ENCODE data around the gene TFDP2. TPM values are rescaled to one million over a fixed set of nuclear protein-coding genes. Genes with fewer than 3 reads are reported as not detected.
"Not testable (repeated sequence)": the region's sequence is repeated elsewhere in the genome, so short reads cannot be mapped to it uniquely, and the experiment has no call there.

Gene TFDP2
- total and polyA plus RNA-seq, 9 donors, result 21.3 to 43.7 (median 34.7) TPM

GRCh38 chr3:141915766-141916165, 233.6 kb downstream of the TFDP2 start:
- peaks cover 13% of the 10 kb centered on the region for H3K36me3 ChIP-seq (ENCODE audit: control insufficient read depth, insufficient read depth, low read length)
- H3K4me3 ChIP-seq (ENCODE audit: low read length), result no peak overlapping the region
- no peak for DNase-seq
- no CpG with 5 or more reads among the region's 2 CpGs for WGBS (ENCODE audit: insufficient coverage)
- H3K27me3 ChIP-seq (ENCODE audit: control insufficient read depth, insufficient read depth, low read length), result no peaks in the 10 kb centered on the region
- no peaks in the 10 kb centered on the region for H3K9me3 ChIP-seq (replicated peaks; ENCODE audit: control insufficient read depth, low read depth, low read length)
- H3K27ac ChIP-seq (ENCODE audit: low read length), result no peak overlapping the region
- no peaks in the 10 kb centered on the region for H3K4me1 ChIP-seq (ENCODE audit: control insufficient read depth, insufficient read depth, low read length)

GRCh38 chr3:141915016-141915415, 234.3 kb downstream of the TFDP2 start:
- Histone ChIP-seq H3K27me3 (ENCODE audit: control insufficient read depth, insufficient read depth, low read length) (no peaks in the 10 kb centered on the region), H3K4me1 (ENCODE audit: control insufficient read depth, insufficient read depth, low read length) (no peaks in the 10 kb centered on the region), H3K9me3 (replicated peaks; ENCODE audit: control insufficient read depth, low read depth, low read length) (no peaks in the 10 kb centered on the region), H3K36me3 (ENCODE audit: control insufficient read depth, insufficient read depth, low read length) (peaks cover 14% of the 10 kb centered on the region), H3K4me3 (ENCODE audit: low read length) (no peak overlapping the region), H3K27ac (ENCODE audit: low read length) (no peak overlapping the region)
- 100% methylated on average over 2 of the region's 5 CpGs for WGBS (ENCODE audit: insufficient coverage)
- no peak for DNase-seq

- no peaks in the 10 kb centered on the region for H3K9me3 ChIP-seq (replicated peaks; ENCODE audit: control insufficient read depth, low read depth, low read length)
- H3K27me3 ChIP-seq (ENCODE audit: control insufficient read depth, insufficient read depth, low read length), result no peaks in the 10 kb centered on the region
- DNase-seq, result no peak
- H3K4me3 ChIP-seq (ENCODE audit: low read length), result no peak overlapping the region
- H3K27ac ChIP-seq (ENCODE audit: low read length), result no peak overlapping the region
- 85% methylated on average over 2 of the region's 4 CpGs for WGBS (ENCODE audit: insufficient coverage)
- no peaks in the 10 kb centered on the region for H3K4me1 ChIP-seq (ENCODE audit: control insufficient read depth, insufficient read depth, low read length)
- peaks cover 20% of the 10 kb centered on the region for H3K36me3 ChIP-seq (ENCODE audit: control insufficient read depth, insufficient read depth, low read length)
Observed at GRCh38 chr3:141914311-141914710, 235.0 kb downstream of the TFDP2 start.

- Histone ChIP-seq H3K4me1 (ENCODE audit: control insufficient read depth, insufficient read depth, low read length) (no peaks in the 10 kb centered on the region), H3K27me3 (ENCODE audit: control insufficient read depth, insufficient read depth, low read length) (no peaks in the 10 kb centered on the region), H3K36me3 (ENCODE audit: control insufficient read depth, insufficient read depth, low read length) (peaks cover 26% of the 10 kb centered on the region), H3K27ac (ENCODE audit: low read length) (no peak overlapping the region), H3K9me3 (replicated peaks; ENCODE audit: control insufficient read depth, low read depth, low read length) (no peaks in the 10 kb centered on the region), H3K4me3 (ENCODE audit: low read length) (no peak overlapping the region)
- peak; percentile 53 for DNase-seq
- WGBS (ENCODE audit: insufficient coverage), result no CpG with 5 or more reads among the region's 1 CpG
Observed at GRCh38 chr3:141913150-141913811, 236.1 kb downstream of the TFDP2 start.

- no CpG with 5 or more reads among the region's 4 CpGs for WGBS (ENCODE audit: insufficient coverage)
- H3K36me3 ChIP-seq (ENCODE audit: control insufficient read depth, insufficient read depth, low read length), result peaks cover 24% of the 10 kb centered on the region
Observed at GRCh38 chr3:141909986-141910385, 239.4 kb downstream of the TFDP2 start.

GRCh38 chr3:141909408-141909807, 239.9 kb downstream of the TFDP2 start:
- Histone ChIP-seq H3K27ac (ENCODE audit: low read length) (no peak overlapping the region), H3K27me3 (ENCODE audit: control insufficient read depth, insufficient read depth, low read length) (no peaks in the 10 kb centered on the region), H3K9me3 (replicated peaks; ENCODE audit: control insufficient read depth, low read depth, low read length) (no peaks in the 10 kb centered on the region), H3K4me1 (ENCODE audit: control insufficient read depth, insufficient read depth, low read length) (no peaks in the 10 kb centered on the region), H3K4me3 (ENCODE audit: low read length) (no peak overlapping the region), H3K36me3 (ENCODE audit: control insufficient read depth, insufficient read depth, low read length) (peaks cover 21% of the 10 kb centered on the region)
- no peak for DNase-seq

More at GRCh38 chr3:141909986-141910385, 239.4 kb downstream of the TFDP2 start:
- not testable (repeated sequence) for H3K4me3 ChIP-seq (ENCODE audit: low read length); H3K9me3 ChIP-seq (replicated peaks; ENCODE audit: control insufficient read depth, low read depth, low read length); H3K27me3 ChIP-seq (ENCODE audit: control insufficient read depth, insufficient read depth, low read length); DNase-seq; H3K4me1 ChIP-seq (ENCODE audit: control insufficient read depth, insufficient read depth, low read length); H3K27ac ChIP-seq (ENCODE audit: low read length)

GRCh38 chr3:141905129-141905528, 244.2 kb downstream of the TFDP2 start:
- Histone ChIP-seq H3K27me3 (ENCODE audit: control insufficient read depth, insufficient read depth, low read length) (no peaks in the 10 kb centered on the region), H3K27ac (ENCODE audit: low read length) (no peak overlapping the region), H3K4me3 (ENCODE audit: low read length) (no peak overlapping the region), H3K9me3 (replicated peaks; ENCODE audit: control insufficient read depth, low read depth, low read length) (peaks cover 1% of the 10 kb centered on the region), H3K36me3 (ENCODE audit: control insufficient read depth, insufficient read depth, low read length) (peaks cover 15% of the 10 kb centered on the region), H3K4me1 (ENCODE audit: control insufficient read depth, insufficient read depth, low read length) (no peaks in the 10 kb centered on the region)
- DNase-seq, result no peak
- 86% methylated on average over 1 of the region's 2 CpGs for WGBS (ENCODE audit: insufficient coverage)

GRCh38 chr3:141904203-141904602, 245.1 kb downstream of the TFDP2 start:
- peaks cover 5% of the 10 kb centered on the region for H3K9me3 ChIP-seq (replicated peaks; ENCODE audit: control insufficient read depth, low read depth, low read length)
- H3K27me3 ChIP-seq (ENCODE audit: control insufficient read depth, insufficient read depth, low read length), result no peaks in the 10 kb centered on the region
- H3K36me3 ChIP-seq (ENCODE audit: control insufficient read depth, insufficient read depth, low read length), result peaks cover 8% of the 10 kb centered on the region
- DNase-seq, result no peak
- H3K4me1 ChIP-seq (ENCODE audit: control insufficient read depth, insufficient read depth, low read length), result no peaks in the 10 kb centered on the region
- no peak overlapping the region for H3K4me3 ChIP-seq (ENCODE audit: low read length)
- H3K27ac ChIP-seq (ENCODE audit: low read length), result no peak overlapping the region
- WGBS (ENCODE audit: insufficient coverage), result no CpG with 5 or more reads among the region's 4 CpGs

GRCh38 chr3:141901914-141902313, 247.4 kb downstream of the TFDP2 start:
- H3K27me3 ChIP-seq (ENCODE audit: control insufficient read depth, insufficient read depth, low read length), result no peaks in the 10 kb centered on the region
- no CpG with 5 or more reads among the region's 2 CpGs for WGBS (ENCODE audit: insufficient coverage)
- H3K4me1 ChIP-seq (ENCODE audit: control insufficient read depth, insufficient read depth, low read length), result no peaks in the 10 kb centered on the region

GRCh38 chr3:141900343-141900742, 249.0 kb downstream of the TFDP2 start:
- no peak overlapping the region for H3K27ac ChIP-seq (ENCODE audit: low read length)

More at GRCh38 chr3:141901914-141902313, 247.4 kb downstream of the TFDP2 start:
- DNase-seq, result no peak
- no peak overlapping the region for H3K27ac ChIP-seq (ENCODE audit: low read length)
- peaks cover 5% of the 10 kb centered on the region for H3K9me3 ChIP-seq (replicated peaks; ENCODE audit: control insufficient read depth, low read depth, low read length)
- H3K4me3 ChIP-seq (ENCODE audit: low read length), result no peak overlapping the region
- H3K36me3 ChIP-seq (ENCODE audit: control insufficient read depth, insufficient read depth, low read length), result peaks cover under 1% of the 10 kb centered on the region

GRCh38 chr3:141898908-141899307, 250.4 kb downstream of the TFDP2 start:
- peaks cover 2% of the 10 kb centered on the region for H3K36me3 ChIP-seq (ENCODE audit: control insufficient read depth, insufficient read depth, low read length)
- no CpG with 5 or more reads among the region's 1 CpG for WGBS (ENCODE audit: insufficient coverage)
- H3K27ac ChIP-seq (ENCODE audit: low read length), result no peak overlapping the region
- no peaks in the 10 kb centered on the region for H3K27me3 ChIP-seq (ENCODE audit: control insufficient read depth, insufficient read depth, low read length)
- H3K9me3 ChIP-seq (replicated peaks; ENCODE audit: control insufficient read depth, low read depth, low read length), result peaks cover 5% of the 10 kb centered on the region
- DNase-seq, result no peak
- no peak overlapping the region for H3K4me3 ChIP-seq (ENCODE audit: low read length)
- no peaks in the 10 kb centered on the region for H3K4me1 ChIP-seq (ENCODE audit: control insufficient read depth, insufficient read depth, low read length)

More at GRCh38 chr3:141900343-141900742, 249.0 kb downstream of the TFDP2 start:
- Histone ChIP-seq H3K27me3 (ENCODE audit: control insufficient read depth, insufficient read depth, low read length) (no peaks in the 10 kb centered on the region), H3K36me3 (ENCODE audit: control insufficient read depth, insufficient read depth, low read length) (peaks cover 2% of the 10 kb centered on the region), H3K4me1 (ENCODE audit: control insufficient read depth, insufficient read depth, low read length) (no peaks in the 10 kb centered on the region), H3K9me3 (replicated peaks; ENCODE audit: control insufficient read depth, low read depth, low read length) (peaks cover 5% of the 10 kb centered on the region), H3K4me3 (ENCODE audit: low read length) (no peak overlapping the region)
- 96% methylated on average over 3 of the region's 3 CpGs for WGBS (ENCODE audit: insufficient coverage)
- DNase-seq, result no peak

All from muscle of leg (tissue), 11 donors.